ENCODE measurements around the gene PLSCR3.

PLSCR3 gene

DNA sequence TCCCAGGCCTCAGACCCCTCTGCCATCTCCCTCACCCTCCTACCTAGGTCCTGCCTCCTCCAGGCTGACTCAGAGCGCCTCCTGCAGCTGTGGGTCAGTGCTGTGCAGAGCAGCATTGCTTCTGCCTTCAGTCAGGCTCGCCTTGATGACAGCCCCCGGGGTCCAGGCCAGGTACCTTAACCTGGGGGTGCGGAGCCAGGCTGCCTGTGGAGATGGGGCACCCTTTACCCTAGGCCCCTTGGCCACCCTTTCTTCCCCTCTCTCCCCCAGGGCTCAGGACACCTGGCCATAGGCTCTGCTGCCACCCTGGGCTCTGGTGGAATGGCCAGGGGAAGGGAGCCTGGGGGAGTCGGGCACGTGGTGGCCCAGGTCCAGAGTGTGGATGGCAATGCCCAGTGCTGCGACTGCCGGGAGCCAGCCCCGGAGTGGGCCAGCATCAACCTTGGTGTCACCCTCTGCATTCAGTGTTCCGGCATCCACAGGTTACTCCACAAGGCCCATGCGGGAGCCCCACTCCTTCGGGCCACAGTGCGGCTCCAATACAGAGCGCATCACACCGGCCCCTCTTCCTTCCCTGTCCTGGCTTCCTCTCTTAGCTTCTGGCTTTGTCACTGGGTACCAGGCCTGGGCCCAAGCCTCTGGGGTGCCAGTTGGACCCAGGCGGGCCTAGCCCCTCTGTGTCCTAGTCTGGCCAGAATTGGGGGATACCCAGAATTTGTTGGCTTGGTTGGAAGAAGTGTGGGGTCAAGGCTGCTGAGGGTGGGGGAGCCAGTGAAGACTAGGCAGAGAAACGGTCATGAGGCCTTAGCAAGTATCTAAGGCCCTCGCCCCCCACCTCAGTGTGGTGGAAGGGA lies 47.3 kb downstream of the PLSCR3 start:
- DNase-seq: no peak

- DNase-seq: no peak
Measured at GRCh38 chr17:7343250-7343649, 51.1 kb downstream of the PLSCR3 start.

- no peak for DNase-seq
Measured at GRCh38 chr17:7341842-7342241, 52.5 kb downstream of the PLSCR3 start.

GRCh38 chr17:7340179-7340578 lies 54.1 kb downstream of the PLSCR3 start:
- DNase-seq: no peak
